NCI-H2227 (cell line): ENCODE data around the gene ACOX1.
"Not testable (repeated sequence)": the region's sequence is repeated elsewhere in the genome, so short reads cannot be mapped to it uniquely, and the experiment has no call there.

Experiments
- DNase-seq: peaks from one replicate; lab custom pipeline; 2025; ENCODE audit not compliant: unreplicated experiment; lab: John Stamatoyannopoulos, UW

The ACOX1 gene

GRCh38 chr17:75981019-75981615 lies 2.2 kb upstream of the ACOX1 start:
- DNase-seq = no peak

GRCh38 chr17:75980188-75981018 lies 1.4 kb upstream of the ACOX1 start:
- no peak for DNase-seq

- DNase-seq = no peak
These were observed 780 bp upstream of the ACOX1 start for GRCh38 chr17:75979705-75980187.

GRCh38 chr17:75976175-75976848 lies 2.7 kb downstream of the ACOX1 start:
- DNase-seq = no peak

GRCh38 chr17:75975757-75976174 lies 3.2 kb downstream of the ACOX1 start:
- DNase-seq = no peak

- DNase-seq = not testable (repeated sequence)
These were observed 3.8 kb downstream of the ACOX1 start for GRCh38 chr17:75975187-75975586.

GRCh38 chr17:75970626-75971025 lies 8.3 kb downstream of the ACOX1 start:
- no peak for DNase-seq

- DNase-seq = no peak
These were observed 8.9 kb downstream of the ACOX1 start for GRCh38 chr17:75970011-75970523.

GRCh38 chr17:75969044-75969443 lies 9.9 kb downstream of the ACOX1 start:
- DNase-seq = not testable (repeated sequence)

- DNase-seq = no peak
These were observed 13.5 kb downstream of the ACOX1 start for GRCh38 chr17:75965468-75965867.

- DNase-seq = no peak
These were observed 19.0 kb downstream of the ACOX1 start for GRCh38 chr17:75959839-75960511.

GRCh38 chr17:75959051-75959838 lies 19.7 kb downstream of the ACOX1 start:
- no peak for DNase-seq

- no peak for DNase-seq
These were observed 28.0 kb downstream of the ACOX1 start for GRCh38 chr17:75950855-75951554.

GRCh38 chr17:75950421-75950820 lies 28.5 kb downstream of the ACOX1 start:
- DNase-seq = no peak

- no peak for DNase-seq
These were observed 33.8 kb downstream of the ACOX1 start for GRCh38 chr17:75945211-75945610.

- DNase-seq = no peak
These were observed 35.5 kb downstream of the ACOX1 start for GRCh38 chr17:75943491-75943890.

GRCh38 chr17:75942473-75942872 lies 36.5 kb downstream of the ACOX1 start:
- DNase-seq = no peak

- DNase-seq = no peak
These were observed 37.5 kb downstream of the ACOX1 start for GRCh38 chr17:75941442-75941819.

- DNase-seq = peak; percentile 97
These were observed 38.1 kb downstream of the ACOX1 start, which contains the start of gene FBF1 for GRCh38 chr17:75940727-75941441. Gene FBF1, minus strand, starts transcription at chr17:75941042. Its CDS starts 2,893 bp downstream, at chr17:75938149.
